ENCODE results near the gene ZFP1.
"Not testable (repeated sequence)": the region's sequence is repeated elsewhere in the genome, so short reads cannot be mapped to it uniquely, and the experiment has no call there.

The ZFP1 gene

DNA sequence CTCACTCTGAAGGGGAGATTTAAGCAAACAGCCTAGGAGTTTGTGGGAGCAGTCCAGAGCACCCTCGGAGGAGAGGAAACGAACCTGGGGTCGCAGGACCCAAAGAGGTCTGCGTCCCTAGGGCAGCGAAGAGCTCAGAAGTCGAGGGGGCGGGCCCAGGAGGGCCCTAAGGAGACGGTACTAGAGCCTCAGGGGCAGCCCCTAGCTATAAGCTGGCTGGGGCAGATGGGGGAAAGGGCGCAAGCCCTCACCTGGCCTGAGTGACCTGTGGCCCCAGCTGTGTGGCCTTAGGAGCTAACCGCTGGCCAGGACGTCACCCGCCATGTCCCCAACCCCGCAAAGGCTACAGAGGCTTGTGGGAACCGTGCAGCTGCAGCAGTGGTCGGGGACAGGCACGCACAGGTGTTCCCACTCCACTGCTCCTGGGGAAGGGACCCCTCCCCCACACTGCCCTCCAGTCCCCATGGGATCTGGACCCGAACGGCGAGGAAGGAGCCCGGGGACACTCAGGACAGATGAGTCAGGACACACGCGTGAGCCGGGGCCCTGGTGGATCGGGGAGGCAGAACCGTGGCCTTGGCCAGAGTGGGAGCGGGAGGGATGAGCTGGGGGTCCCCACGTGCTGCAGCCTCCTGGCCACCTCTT lies 60.7 kb downstream of the ZFP1 start:
- TF ChIP-seq TAF1 (IDR thresholded peaks at IDR 0.05; ENCODE audit: borderline replicate concordance, low read depth, low read length) = no peak
- TF ChIP-seq POLR2A (IDR thresholded peaks at IDR 0.05; ENCODE audit: low read depth, low read length) = no peak
- TF ChIP-seq POLR2AphosphoS5 (IDR thresholded peaks at IDR 0.05; ENCODE audit: low read depth, low read length) = no peak
- FAIRE-seq (no peak), DNase-seq (ENCODE audit: insufficient read length) (no peak)

DNA sequence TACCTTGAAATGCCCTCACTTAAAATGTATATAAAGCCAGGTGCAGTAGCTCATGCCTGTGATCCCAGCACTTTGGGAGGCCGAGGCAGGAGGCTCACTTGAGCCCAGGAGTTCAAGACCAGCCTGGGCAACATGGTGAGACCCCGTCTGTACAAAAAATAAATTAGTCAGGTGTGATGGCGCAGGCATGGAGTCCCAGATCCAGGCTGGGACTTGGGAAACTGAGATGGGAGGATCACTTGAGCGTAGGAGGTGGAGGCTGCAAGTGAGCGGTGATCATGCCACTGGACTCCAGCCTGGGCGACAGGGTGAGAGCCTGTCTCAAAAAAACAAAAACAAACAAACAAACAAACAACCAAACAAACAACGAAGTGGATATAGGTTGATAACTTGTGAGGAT lies 61.2 kb downstream of the ZFP1 start:
- not testable (repeated sequence) for FAIRE-seq; DNase-seq (ENCODE audit: insufficient read length)

DNA sequence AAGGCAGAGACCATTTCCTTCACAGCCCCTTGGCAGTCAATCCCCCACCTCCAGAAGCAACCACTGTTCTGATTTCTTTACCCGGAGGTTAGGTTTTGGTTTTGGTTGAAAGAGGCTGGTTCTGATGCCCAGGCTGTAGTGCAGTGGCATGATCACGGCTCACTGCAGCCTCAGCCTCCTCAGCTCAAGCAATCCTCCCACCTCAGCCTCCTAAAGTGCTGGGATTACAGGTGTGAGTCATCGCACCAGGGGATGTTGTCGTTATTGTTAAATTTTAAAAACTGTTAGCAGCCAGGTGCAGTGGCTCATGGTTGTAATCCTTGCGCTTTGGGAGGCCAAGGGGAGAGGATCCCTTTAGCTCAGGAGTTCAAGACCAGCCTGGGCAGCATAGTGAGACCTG lies 61.6 kb downstream of the ZFP1 start:
- FAIRE-seq (no peak), DNase-seq (ENCODE audit: insufficient read length) (no peak)
- TF ChIP-seq POLR2AphosphoS5 (IDR thresholded peaks at IDR 0.05; ENCODE audit: low read depth, low read length) = no peak
- TF ChIP-seq POLR2A (IDR thresholded peaks at IDR 0.05; ENCODE audit: low read depth, low read length) = no peak
- no peak for TF ChIP-seq TAF1 (IDR thresholded peaks at IDR 0.05; ENCODE audit: borderline replicate concordance, low read depth, low read length)

DNA sequence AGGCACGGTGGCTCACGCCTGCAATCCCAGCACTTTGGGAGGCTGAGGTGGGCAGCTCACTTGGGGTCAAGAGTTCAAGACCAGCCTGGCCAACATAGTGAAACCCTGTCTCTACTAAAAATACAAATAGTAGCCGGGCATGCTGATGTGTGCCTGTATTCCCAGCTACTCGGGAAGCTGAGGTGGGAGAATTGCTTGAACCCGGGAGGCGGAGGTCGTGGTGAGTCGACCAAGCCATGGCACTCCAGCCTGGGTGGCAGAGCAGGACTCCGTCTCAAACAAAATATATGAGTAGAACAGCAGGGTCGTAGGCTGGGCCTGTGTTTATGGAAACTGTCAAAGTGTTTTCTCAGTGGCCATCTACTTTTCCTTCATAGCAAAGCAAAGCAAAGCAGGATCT lies 63.0 kb downstream of the ZFP1 start:
- FAIRE-seq; DNase-seq (ENCODE audit: insufficient read length): not testable (repeated sequence)

DNA sequence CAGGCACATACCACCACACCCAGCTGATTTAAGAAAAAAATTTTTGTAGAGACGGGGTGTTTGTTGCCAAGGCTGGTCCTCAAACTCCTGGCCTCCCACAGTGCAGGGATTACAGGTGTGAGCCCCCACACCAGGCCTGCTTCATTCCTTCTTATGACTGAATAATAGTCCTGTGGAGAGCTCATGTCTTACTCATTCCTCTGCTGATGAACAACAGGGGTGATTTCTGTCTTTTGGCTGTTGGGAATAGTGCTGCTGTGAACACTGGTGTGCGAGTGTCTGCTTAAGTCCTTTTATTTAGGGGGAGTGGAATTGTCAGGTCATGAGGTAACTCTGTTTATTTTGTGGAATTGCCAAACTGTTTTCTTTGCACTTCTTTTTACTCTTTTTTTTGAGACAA lies 67.8 kb downstream of the ZFP1 start:
- TF ChIP-seq TAF1 (IDR thresholded peaks at IDR 0.05; ENCODE audit: borderline replicate concordance, low read depth, low read length) = no peak
- TF ChIP-seq POLR2AphosphoS5 (IDR thresholded peaks at IDR 0.05; ENCODE audit: low read depth, low read length) = no peak
- no peak for TF ChIP-seq POLR2A (IDR thresholded peaks at IDR 0.05; ENCODE audit: low read depth, low read length)
- no peak for FAIRE-seq
- no peak for DNase-seq (ENCODE audit: insufficient read length)

DNA sequence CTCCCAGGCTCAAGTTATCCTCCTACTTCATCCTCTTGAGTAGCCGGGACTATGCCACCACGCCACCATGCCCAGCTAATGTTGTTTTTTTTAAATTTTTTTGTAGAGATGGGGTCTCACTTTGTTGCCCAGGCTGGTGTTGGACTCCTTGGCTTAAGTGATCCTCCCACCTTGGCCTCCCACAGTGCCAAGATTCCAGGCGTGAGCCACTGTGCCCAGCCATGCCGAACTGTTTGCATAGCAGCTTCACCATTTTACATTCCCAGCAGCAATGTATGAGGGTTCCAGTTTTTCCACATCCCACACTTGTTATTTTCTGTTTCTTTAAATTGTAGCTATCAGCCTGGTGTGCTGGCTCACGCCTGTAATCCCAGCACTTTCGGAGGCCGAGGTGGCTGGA lies 68.3 kb downstream of the ZFP1 start:
- no peak for FAIRE-seq
- TF ChIP-seq POLR2AphosphoS5 (IDR thresholded peaks at IDR 0.05; ENCODE audit: low read depth, low read length) = no peak
- no peak for TF ChIP-seq POLR2A (IDR thresholded peaks at IDR 0.05; ENCODE audit: low read depth, low read length)
- TF ChIP-seq TAF1 (IDR thresholded peaks at IDR 0.05; ENCODE audit: borderline replicate concordance, low read depth, low read length) = no peak

DNA sequence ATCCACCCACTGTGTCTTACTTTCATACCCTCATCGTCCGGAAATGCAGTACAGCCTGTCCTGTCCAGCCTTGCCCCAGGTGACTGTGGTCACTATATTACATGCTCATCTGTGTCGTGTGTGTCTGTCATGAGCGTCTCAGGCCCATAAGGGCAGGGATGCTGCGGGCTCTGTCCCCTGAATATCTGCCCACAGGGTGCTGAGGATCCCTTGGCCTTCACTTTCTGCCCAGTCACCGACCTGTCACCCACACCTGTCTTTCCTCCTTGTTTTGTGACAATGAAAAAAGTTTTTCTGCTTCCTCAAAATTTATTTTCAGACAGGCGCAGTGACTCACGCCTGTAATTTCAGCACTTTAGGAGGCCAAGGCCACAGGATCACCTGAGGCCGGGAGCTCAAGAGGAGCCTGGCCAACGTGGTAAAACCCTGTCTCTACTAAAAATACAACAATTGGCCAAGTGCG lies 69.1 kb downstream of the ZFP1 start:
- DNase-seq (ENCODE audit: insufficient read length) = no peak
- no peak for FAIRE-seq
- TF ChIP-seq POLR2A (IDR thresholded peaks at IDR 0.05; ENCODE audit: low read depth, low read length) (no peak), POLR2AphosphoS5 (IDR thresholded peaks at IDR 0.05; ENCODE audit: low read depth, low read length) (no peak), TAF1 (IDR thresholded peaks at IDR 0.05; ENCODE audit: borderline replicate concordance, low read depth, low read length) (no peak)

More for the DNA sequence above, 68.3 kb downstream of the ZFP1 start:
- DNase-seq (ENCODE audit: insufficient read length) = no peak

DNA sequence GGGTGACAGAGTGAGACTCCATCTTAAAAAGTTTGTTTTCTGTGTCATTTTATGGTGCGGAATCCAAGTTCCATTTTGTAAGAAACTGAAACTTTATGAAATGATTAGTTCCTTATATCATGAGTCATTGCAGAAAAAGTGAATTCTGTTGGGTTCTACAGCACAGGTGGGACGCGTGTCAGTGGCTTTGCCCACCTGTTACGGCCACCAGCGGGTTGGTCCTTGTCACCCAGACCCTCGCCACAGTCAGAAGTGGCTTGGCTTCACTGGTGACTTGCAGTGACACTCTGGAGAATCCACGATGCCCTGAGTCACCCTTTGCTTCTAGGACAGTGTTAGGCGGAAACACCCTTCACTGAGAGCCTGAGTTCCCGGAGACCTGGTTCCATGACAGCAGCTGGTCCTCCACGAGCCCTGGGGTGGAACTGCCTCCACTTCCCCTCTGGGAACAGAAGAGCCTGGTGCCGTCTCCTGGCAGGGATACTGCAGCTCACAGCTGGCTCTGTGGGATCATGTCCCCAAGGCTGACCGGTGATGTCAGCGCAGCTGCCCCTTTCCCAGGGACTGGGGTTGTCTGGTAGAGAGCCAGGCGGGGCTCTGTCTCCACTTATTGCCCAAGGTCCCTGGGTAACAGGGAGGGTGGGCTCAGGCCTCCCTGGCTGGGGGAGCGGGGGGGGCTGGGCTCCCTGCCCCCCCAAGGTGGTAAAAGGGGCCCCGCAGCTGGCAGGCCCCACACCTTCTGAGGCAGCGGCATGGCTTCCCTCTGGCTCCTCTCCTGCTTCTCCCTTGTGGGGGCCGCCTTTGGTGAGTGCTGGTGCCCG lies 70.1 kb downstream of the ZFP1 start, which contains the start of gene CTRB1:
TSS of gene CTRB1 (plus strand) at position 733 of the 821 bp plus-strand sequence. CDS start at position 753, 20 bp downstream.
- TF ChIP-seq TAF1 (IDR thresholded peaks at IDR 0.05; ENCODE audit: borderline replicate concordance, low read depth, low read length) (no peak), POLR2AphosphoS5 (IDR thresholded peaks at IDR 0.05; ENCODE audit: low read depth, low read length) (no peak), POLR2A (IDR thresholded peaks at IDR 0.05; ENCODE audit: low read depth, low read length) (no peak)
- DNase-seq (ENCODE audit: insufficient read length) = peak; percentile 42
- no peak for FAIRE-seq

DNA sequence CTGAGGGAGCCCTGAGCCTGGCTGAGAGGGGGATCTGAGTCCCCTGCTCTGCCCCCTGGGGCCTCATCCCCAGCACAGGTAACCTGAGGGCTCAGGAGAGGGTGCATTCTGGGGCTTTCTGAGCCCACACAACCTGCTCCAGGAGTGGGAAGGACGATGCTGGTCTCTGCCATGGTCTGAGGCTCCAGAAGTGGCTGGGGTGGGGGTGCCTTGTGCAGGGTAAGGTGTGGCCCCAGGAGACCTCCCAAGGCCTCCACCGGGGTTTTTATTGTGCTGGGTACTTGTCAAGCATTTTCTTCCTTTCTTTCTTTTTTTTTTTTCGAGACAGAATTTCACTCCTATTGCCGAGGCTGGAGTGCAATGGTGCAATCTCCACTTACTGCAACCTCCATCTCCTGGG lies 70.8 kb downstream of the ZFP1 start:
- TF ChIP-seq POLR2A (IDR thresholded peaks at IDR 0.05; ENCODE audit: low read depth, low read length) (no peak), TAF1 (IDR thresholded peaks at IDR 0.05; ENCODE audit: borderline replicate concordance, low read depth, low read length) (no peak), POLR2AphosphoS5 (IDR thresholded peaks at IDR 0.05; ENCODE audit: low read depth, low read length) (no peak)
- DNase-seq (ENCODE audit: insufficient read length) (no peak), FAIRE-seq (peak; percentile 62)

DNA sequence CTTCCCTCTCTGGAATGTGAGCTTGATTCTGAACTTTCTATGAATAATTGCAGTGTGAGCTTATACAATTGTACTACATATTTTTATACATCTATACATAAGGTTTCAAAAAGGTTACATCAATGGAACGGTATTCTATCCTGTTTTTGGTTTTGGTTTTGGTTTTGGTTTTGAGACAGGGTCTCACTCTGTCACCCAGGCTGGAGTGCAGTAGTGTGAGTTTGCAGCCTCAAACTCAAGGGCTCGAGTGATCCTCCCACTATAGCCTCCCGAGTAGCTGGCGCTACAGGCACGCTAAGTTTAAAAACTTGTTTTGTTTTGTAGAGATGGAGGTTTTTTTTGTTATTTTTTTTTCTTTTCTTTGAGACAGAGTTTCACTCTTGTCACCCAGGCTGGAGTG lies 71.5 kb downstream of the ZFP1 start:
- FAIRE-seq (peak; percentile 74), DNase-seq (ENCODE audit: insufficient read length) (no peak)
- TF ChIP-seq POLR2AphosphoS5 (IDR thresholded peaks at IDR 0.05; ENCODE audit: low read depth, low read length) (no peak), POLR2A (IDR thresholded peaks at IDR 0.05; ENCODE audit: low read depth, low read length) (no peak), TAF1 (IDR thresholded peaks at IDR 0.05; ENCODE audit: borderline replicate concordance, low read depth, low read length) (no peak)
